MCF 10A (cell line): ENCODE measurements around the gene PPP1R15B. TPM values are rescaled to one million over a fixed set of nuclear protein-coding genes. Genes with fewer than 3 reads are reported as not detected.

Experiments used
- BruUV-seq: library from RNA; stranded (reverse); fragments of 400-500 nt; replicated peaks from 2 replicates; lab custom pipeline; 2021; lab: Mats Ljungman, UMichigan
- CTCF ChIA-PET: fragments of 300-600 bp; sonication (Branson Sonifier 250); formaldehyde crosslinking; extraction: SDS; loops from one replicate; lab custom pipeline; 2021; ENCODE audit warnings: antibody characterized with exemption, inconsistent platforms; lab: Yijun Ruan, JAX
- POLR2A ChIA-PET: fragments of 300-600, 350-650 bp; sonication (Branson Sonifier 250); formaldehyde crosslinking; extraction: SDS; loops from one replicate; lab custom pipeline; 2020; ENCODE audit warnings: antibody characterized with exemption, inconsistent platforms; lab: Yijun Ruan, JAX
- DNase-seq: peaks from one replicate; pipeline ENCODE4 v3.0.0-alpha.2; 2018; ENCODE audit not compliant: unreplicated experiment
- H3K27ac Mint-ChIP-seq: one replicate; pipeline ENCODE4 v1.8.0; 2022; ENCODE audit warnings: mild to moderate bottlenecking, low read depth, mixed read lengths; ENCODE audit not compliant: unreplicated experiment
- H3K27me3 Mint-ChIP-seq: one replicate; pipeline ENCODE4 v1.8.0; 2022; ENCODE audit warnings: mixed read lengths; ENCODE audit not compliant: insufficient read depth, unreplicated experiment
- H3K36me3 Mint-ChIP-seq: one replicate; pipeline ENCODE4 v1.8.0; 2022; ENCODE audit warnings: mild to moderate bottlenecking, moderate library complexity, mixed read lengths; ENCODE audit not compliant: insufficient read depth, unreplicated experiment
- H3K4me1 Mint-ChIP-seq: one replicate; pipeline ENCODE4 v1.8.0; 2022; ENCODE audit warnings: mixed read lengths; ENCODE audit not compliant: insufficient read depth, unreplicated experiment
- H3K4me3 Mint-ChIP-seq: one replicate; pipeline ENCODE4 v1.8.0; 2022; ENCODE audit warnings: mild to moderate bottlenecking, moderate library complexity, mixed read lengths; ENCODE audit not compliant: unreplicated experiment
- H3K9me3 Mint-ChIP-seq: one replicate; pipeline ENCODE4 v1.8.0; 2022; ENCODE audit warnings: mixed read lengths; ENCODE audit not compliant: unreplicated experiment
- intact Hi-C: fragments of 100-400 bp; cut with micrococcal nuclease; formaldehyde crosslinking; loops from 2 replicates; pipeline ENCODE4 v1.14.1; 2022
- total RNA-seq: library from RNA; stranded (reverse); gene quantifications from 2 replicates; pipeline ENCODE4 v1.2.3, GENCODE V29; 2022
- TF ChIP-seq, protein P1 (sequence below): fragments of 200-600 bp; IDR thresholded peaks from one replicate; pipeline ENCODE4 v1.8.0; 2022; ENCODE audit warnings: antibody characterized with exemption, mild to moderate bottlenecking; ENCODE audit not compliant: unreplicated experiment

Gene PPP1R15B
- total RNA-seq, 1 experiment from 2014 or later: 86.0 TPM

DNA sequence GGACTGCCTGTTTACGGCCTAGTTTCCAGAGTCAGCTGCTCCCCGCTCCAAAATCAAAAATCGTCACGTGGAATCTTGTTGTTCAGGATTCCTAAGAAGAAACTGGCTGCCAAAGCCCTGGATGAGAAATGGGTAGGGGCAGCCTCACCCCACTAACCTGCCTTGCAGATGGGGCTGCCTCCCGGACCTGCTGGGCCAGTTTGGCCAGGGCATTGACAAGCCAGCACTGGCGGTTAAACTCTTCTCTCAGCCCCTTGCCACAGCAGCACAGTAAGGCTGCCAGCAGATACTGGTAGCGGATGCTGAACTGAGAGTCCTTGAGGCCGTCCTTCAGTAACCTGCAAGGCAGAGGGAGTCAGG, 31.6 kb upstream of the PPP1R15B start:
- DNase-seq: no peak
- intact Hi-C loops: no loop called here
- TF ChIP-seq, protein P1, sequence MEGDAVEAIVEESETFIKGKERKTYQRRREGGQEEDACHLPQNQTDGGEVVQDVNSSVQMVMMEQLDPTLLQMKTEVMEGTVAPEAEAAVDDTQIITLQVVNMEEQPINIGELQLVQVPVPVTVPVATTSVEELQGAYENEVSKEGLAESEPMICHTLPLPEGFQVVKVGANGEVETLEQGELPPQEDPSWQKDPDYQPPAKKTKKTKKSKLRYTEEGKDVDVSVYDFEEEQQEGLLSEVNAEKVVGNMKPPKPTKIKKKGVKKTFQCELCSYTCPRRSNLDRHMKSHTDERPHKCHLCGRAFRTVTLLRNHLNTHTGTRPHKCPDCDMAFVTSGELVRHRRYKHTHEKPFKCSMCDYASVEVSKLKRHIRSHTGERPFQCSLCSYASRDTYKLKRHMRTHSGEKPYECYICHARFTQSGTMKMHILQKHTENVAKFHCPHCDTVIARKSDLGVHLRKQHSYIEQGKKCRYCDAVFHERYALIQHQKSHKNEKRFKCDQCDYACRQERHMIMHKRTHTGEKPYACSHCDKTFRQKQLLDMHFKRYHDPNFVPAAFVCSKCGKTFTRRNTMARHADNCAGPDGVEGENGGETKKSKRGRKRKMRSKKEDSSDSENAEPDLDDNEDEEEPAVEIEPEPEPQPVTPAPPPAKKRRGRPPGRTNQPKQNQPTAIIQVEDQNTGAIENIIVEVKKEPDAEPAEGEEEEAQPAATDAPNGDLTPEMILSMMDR: no peak
- H3K9me3 Mint-ChIP-seq: no peaks in the 10 kb centered on the region
- ChIA-PET CTCF (interaction anchor here (0.8 to 38.8 kb wide), 8 partner anchors 16 to 364 kb away, joined by 3 to 1125 read pairs (median 4); partner anchors contain the start of gene PIK3C2B), POLR2A (interaction anchor here (0.6 to 5.1 kb wide), 19 partner anchors 8 to 784 kb away, joined by 3 to 64 read pairs (median 7); partner anchors contain the start of genes MDM4 and PIK3C2B)
- H3K4me3 Mint-ChIP-seq: no peak overlapping the region
- H3K36me3 Mint-ChIP-seq: peaks cover 19% of the 10 kb centered on the region
- H3K27ac Mint-ChIP-seq: peak overlapping the region; percentile 6
- no TSS peak for BruUV-seq
- peaks cover 40% of the 10 kb centered on the region for H3K4me1 Mint-ChIP-seq
- H3K27me3 Mint-ChIP-seq: no peaks in the 10 kb centered on the region

DNA sequence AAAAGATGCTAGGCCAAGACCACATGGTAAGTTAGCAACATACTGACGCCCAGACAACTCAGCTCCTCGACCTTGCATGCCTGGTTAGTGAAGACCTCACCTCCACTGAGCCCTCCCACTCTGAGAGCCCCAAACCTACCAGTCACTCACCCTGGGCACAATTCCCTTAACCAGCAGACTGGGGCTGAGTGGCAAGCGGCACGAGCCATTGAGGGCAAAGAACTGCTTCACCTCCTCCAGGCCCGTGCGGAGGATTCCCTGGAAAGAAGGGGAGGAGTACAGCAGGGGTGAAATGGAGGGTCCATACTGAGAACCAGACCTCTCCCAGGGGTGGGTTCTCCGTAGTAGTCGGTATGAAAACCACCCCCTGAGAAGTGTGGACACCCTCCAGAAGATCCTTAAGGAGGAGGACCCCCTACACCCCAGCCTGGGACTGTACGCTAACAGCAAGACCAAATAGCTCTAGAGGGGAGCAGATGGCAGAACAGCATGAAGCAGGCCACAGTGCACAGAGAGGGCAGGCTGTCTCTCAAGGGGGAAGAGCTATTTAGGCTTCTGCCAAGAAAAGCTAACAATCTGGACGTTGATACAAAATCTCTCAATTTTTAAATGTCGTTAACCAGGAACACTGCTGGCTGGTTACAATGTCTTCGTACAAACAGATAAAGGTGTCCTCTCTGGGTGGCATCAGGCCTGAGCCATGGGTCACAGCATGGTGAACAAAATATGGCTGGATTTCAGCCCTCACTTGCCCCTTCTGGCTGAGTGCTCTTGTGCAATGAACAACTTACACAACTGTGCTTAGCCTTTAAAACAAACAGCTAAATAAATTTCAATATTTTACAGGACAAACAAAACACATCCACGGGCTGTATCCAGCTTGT, 31.0 kb upstream of the PPP1R15B start:
- H3K27ac Mint-ChIP-seq: no peak overlapping the region
- no peak for DNase-seq
- H3K4me1 Mint-ChIP-seq: peaks cover 46% of the 10 kb centered on the region
- H3K36me3 Mint-ChIP-seq: peaks cover 19% of the 10 kb centered on the region
- intact Hi-C loops: no loop called here
- H3K4me3 Mint-ChIP-seq: no peak overlapping the region
- no peaks in the 10 kb centered on the region for H3K9me3 Mint-ChIP-seq
- ChIA-PET POLR2A (interaction anchor here (1.0 to 5.1 kb wide), 12 partner anchors 7 to 82 kb away, joined by 3 to 64 read pairs (median 7); partner anchors contain the start of genes MDM4 and PIK3C2B), CTCF (interaction anchor here (0.8 to 38.8 kb wide), 8 partner anchors 15 to 364 kb away, joined by 3 to 1125 read pairs (median 4); partner anchors contain the start of gene PIK3C2B)
- TF ChIP-seq, protein P1: no peak
- no peaks in the 10 kb centered on the region for H3K27me3 Mint-ChIP-seq
- no TSS peak for BruUV-seq

DNA sequence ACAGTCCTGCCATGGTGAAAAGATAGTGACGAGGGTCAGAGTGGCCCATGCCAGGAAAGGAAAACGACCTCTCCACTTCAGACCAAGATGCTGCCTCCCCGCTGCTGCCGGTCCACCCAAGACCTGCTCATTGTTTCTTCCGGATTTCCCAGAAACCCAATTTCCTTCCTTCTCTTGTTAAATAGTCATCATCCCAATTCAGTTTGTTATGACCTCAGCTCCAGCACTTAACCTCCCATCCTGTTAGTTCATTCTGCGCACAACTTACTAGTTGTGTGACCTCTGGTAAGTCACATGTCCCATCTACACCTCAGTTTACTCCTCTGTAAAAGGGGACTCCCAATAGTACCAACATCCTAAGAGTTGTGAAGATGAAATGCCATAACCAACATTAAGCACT, 29.9 kb upstream of the PPP1R15B start:
- peaks cover 54% of the 10 kb centered on the region for H3K4me1 Mint-ChIP-seq
- TF ChIP-seq, protein P1: no peak
- no peak overlapping the region for H3K4me3 Mint-ChIP-seq
- no peak for DNase-seq
- H3K27ac Mint-ChIP-seq: no peak overlapping the region
- BruUV-seq: no TSS peak
- CTCF ChIA-PET: interaction anchor here (1.4 to 38.8 kb wide), 4 partner anchors 14 to 234 kb away, joined by 4 to 1125 read pairs (median 113); partner anchors contain the start of gene PIK3C2B
- H3K36me3 Mint-ChIP-seq: peaks cover 16% of the 10 kb centered on the region
- intact Hi-C loops: no loop called here
- H3K27me3 Mint-ChIP-seq: no peaks in the 10 kb centered on the region
- no peaks in the 10 kb centered on the region for H3K9me3 Mint-ChIP-seq
- POLR2A ChIA-PET: interaction anchor here (0.6 to 5.1 kb wide), 4 partner anchors 24 to 75 kb away, joined by 3 to 64 read pairs (median 12); partner anchors contain the start of genes MDM4 and PIK3C2B
